ENCODE results near the gene SNUPN.

SNUPN gene

DNA sequence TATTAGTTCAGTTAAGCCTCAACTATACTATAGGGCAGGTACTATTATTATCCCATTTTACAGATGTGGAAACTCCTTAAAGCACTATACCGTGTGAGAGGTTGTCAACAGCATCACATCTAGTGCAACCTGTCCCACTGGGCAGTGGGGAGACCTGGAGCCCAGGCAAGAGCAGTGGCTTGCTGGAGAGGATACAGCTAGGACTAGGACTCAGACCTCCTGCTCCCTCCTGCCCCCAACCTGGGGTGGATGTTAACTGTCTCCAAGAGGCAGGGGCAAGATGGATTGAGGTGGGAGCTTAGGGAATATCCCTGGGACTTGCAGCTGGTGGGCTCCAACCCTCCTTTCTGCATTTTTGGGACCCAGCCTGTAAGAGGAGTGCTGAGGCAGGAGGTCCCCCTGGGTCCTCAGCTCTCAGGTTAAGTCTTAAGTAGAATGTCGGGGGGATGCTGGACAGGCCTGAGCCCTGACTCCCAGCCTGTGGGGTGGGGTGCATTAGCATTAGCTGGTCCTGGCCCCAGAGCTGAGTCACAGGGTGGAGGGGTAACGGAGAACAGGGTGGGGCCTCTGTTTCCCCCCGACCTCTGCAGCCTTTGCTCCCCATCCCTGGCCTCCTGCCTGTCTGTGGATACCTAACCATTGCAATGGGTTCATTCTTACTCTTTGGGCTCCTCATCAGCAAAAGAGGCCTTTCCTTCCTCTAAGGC lies 28.8 kb upstream of the SNUPN start:
- no peak for DNase-seq (ENCODE audit: low read depth, low spot score)

DNA sequence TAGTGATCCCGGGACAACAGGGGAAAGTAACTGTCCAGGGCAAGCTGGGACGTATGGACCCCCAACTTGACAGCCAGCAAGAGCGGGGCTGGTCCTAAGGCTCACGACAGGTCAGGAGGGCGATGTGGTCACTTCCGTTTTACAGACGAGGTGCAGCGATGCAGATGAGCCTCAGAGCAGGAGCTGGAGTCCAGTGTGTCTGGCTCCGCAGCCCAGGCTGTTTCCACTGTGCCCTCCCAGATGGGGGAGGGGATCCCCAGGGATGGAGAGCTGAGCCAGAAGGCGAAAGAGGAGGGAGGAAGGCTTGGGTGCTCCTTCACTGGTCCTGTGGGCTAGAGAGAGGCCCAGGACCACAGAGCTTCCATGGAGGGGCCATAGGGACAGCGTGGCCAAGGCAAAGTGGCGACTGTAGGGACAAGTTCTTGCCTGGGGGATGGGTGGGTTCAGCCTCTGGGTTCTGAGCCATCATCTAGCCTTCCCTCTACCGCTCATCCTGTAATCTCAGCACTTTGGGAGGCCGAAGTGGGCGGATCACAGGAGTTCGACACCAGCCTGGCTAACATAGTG lies 27.9 kb upstream of the SNUPN start:
- no peak for DNase-seq (ENCODE audit: low read depth, low spot score)

DNA sequence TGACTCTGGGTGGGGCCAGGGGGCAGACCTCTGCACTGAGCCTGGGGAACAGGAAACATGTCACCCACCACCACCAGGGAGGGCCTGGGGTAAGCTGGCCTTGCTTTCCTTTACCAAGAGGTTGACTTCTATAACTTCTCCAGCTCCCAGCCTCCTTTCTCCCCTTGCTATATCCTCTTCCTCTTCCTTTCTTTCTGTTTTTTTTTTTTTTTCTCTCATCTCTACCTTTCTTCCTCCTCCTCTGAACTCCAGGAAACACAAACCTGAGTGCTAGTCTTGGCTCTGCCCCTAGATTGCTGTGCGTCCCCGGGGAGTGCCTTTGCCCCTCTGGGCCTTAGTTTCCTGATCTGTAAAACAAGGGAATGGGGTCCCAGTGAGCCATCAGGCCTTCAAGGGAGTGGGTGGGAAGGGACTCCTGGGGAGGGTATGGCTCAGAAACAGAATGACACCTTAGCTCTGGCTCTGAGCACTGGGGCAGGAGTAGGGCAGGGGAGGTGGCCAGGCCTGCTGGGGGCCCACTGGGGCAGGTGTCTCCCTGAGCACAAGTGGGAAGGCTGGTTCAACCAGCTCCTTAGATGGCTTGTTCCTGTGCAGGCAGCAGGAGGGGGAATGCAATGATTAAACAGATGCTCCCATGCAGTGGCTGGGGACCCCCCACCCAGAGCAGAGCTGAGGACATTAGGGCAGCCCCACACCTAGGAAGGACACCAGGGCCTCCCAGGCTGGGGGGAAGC lies 26.5 kb upstream of the SNUPN start:
- no peak for DNase-seq (ENCODE audit: low read depth, low spot score)

DNA sequence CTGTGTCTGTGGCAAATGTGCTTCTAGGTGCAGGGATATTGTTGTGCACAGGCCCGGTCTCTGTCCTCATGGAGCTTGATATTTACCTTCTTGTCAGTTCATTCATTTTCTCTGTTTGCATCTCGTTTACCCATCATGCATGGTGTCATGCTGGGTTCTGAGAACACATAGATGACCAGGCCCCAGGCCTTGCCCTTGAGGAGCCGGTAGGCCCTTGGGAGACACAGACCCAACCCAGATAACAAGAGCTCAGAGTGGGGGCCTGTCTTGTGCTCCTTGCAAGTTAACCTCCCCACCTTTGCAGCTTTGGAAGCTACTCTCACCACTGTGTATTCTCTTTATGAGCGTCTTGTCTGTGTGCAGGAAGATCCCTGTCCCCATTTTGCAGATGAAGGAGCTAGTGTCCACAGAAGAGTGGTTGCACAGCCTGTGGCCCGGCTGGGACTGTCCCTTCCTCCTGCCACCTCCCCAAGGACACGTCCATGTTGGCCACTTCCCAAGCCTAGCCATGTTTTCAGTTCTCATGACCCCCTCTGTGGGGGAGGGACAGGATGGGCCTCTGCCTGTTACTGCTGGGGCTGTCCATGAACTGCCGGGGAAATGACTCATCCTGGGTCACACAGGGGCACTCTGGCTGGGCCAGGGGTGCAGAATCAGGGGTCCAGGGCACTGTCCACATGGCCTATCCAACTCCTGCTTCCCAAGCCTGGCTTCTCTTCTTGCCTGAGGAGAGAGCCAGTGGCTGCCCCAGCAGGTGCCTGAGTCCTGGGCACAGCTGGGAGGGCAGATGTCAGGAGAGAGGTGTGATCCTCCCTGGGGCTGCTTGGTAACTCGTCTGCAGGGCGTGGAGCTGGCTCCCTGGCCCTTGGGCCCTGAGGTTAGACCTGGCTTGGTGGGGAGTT lies 25.6 kb upstream of the SNUPN start:
- no peak for DNase-seq (ENCODE audit: low read depth, low spot score)

DNA sequence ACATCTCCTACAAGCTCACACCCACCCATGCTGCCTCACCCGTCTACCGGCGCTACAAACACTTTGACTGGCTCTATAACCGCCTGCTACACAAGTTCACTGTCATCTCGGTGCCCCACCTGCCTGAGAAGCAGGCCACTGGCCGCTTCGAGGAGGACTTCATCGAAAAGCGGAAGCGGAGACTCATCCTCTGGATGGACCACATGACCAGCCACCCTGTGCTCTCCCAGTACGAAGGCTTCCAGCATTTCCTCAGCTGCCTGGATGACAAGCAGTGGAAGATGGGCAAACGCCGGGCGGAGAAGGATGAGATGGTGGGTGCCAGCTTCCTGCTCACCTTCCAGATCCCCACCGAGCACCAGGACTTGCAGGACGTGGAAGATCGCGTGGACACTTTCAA lies 24.3 kb upstream of the SNUPN start:
- no peak for DNase-seq (ENCODE audit: low read depth, low spot score)

DNA sequence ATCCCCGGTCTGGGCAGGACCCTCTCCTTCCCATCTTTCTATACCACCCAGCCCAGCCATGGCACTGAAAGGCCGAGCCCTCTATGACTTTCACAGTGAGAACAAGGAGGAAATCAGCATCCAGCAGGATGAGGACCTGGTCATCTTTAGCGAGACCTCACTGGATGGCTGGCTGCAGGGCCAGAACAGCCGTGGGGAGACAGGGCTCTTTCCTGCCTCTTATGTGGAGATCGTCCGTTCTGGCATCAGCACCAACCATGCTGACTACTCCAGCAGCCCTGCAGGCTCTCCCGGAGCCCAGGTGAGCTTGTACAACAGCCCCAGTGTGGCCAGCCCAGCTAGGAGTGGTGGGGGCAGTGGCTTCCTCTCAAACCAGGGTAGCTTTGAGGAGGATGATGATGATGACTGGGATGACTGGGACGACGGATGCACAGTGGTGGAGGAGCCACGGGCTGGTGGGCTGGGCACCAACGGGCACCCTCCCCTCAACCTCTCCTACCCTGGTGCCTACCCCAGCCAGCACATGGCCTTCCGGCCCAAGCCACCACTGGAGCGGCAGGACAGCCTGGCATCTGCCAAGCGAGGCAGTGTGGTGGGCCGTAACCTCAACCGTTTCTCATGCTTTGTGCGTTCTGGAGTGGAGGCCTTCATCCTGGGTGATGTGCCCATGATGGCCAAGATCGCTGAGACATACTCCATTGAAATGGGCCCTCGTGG lies 23.7 kb upstream of the SNUPN start:
- DNase-seq (ENCODE audit: low read depth, low spot score): no peak

DNA sequence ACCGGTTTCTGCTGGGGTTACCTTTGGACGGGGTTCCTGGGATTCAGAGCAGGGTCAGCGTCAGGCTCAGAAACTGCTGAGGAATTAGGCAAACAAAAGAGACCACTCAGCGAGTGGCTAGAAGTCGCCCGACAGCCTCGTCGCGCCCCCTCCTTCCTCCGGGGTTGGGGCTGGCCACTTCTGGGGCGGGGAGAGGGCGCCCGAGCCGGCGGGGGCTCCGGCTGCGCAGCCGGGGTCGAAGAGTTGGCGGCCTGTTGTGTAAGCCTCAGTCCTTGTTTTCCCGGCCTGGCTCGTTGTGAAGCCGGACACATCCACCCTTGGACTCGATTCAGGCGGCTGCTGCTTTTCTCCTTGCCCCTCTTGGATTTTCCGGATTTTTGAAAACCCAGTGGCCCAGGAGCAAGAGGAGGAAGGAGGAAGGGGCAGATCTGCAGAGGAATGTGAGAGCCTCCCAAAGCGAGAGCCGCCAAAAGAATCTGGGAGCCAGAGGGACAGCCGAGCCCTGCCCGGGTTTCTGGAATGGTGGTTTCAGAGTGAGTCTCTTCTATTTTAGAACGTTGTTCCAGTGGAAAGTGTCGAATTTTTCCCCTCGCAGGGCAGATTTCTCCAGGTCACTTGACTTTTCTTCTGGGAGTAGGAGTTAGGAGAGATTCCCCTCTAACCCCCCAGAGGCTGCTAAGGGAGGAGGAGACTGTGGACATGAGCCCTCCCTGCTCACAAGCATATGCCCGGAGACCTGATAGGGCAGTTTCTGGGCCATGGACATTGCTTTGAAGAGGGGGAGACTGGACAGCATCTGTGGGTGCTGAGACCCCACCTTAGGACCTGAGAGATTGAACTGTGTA lies 22.9 kb upstream of the SNUPN start:
- no peak for DNase-seq (ENCODE audit: low read depth, low spot score)

DNA sequence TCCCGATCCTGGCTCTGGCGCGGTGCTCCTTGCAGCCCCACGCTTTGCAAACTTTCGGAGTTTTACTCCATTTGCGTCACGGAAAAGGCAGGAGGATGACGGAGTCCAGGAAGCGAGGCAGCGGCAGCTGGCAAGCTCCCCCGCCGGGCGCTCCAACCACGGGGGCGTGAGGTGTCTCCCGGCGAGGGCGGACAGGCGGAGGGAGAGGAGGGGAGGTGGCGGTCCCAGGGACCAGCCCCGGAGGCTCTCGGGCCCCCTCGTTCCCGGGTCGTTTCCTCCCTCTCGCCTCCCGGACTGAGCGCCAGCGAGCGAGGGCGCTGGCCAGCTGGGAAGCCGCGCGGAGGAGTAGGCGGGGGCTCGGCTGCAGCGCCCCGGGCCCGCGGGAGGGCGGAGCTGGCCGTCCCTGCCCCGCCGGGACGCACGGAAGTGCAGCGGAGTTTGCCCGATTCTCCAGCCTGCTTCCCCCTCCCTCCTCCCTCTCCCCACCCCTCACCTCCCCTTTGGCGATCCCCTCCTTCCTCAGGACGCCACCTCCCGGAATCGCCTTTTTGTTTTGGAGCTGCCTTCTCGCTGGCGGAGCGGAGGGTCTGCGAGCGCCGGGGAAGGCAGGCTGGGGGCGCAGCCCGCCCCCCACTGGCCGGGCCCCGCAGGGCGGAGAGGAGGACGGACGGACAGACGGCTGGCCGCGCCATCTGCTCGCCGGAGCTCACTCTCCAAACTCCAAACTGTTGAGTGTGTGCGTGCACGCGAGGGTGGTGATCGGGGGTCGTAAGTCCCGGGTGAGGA lies 22.0 kb upstream of the SNUPN start, which contains the start of gene SNX33:
SNX33 (plus strand) TSS at position 543 of the 786 bp plus-strand sequence. CDS start 1,191 bp downstream, outside the sequence.
- no peak for DNase-seq (ENCODE audit: low read depth, low spot score)

DNA sequence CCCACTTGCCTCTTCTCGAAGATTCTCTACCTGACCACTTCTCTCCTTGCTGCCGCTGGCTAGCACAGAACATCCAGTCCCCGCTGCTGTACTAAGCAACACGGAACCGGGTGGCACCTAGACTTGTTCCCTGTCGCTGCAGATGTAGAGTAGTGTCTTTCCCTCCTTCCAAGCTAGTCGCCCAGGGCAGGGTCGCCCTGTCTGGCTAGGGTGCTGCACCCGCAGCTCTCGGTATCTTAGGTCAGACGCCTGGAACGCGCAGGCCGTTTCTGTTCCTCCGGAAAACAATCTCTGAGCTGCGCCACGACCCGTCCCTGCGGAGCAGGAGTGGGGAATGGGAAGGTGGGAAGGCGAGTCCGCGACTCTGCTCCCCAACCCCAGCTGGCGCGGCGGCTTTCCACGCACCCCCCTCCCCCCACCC lies 21.4 kb upstream of the SNUPN start:
- no peak for DNase-seq (ENCODE audit: low read depth, low spot score)

DNA sequence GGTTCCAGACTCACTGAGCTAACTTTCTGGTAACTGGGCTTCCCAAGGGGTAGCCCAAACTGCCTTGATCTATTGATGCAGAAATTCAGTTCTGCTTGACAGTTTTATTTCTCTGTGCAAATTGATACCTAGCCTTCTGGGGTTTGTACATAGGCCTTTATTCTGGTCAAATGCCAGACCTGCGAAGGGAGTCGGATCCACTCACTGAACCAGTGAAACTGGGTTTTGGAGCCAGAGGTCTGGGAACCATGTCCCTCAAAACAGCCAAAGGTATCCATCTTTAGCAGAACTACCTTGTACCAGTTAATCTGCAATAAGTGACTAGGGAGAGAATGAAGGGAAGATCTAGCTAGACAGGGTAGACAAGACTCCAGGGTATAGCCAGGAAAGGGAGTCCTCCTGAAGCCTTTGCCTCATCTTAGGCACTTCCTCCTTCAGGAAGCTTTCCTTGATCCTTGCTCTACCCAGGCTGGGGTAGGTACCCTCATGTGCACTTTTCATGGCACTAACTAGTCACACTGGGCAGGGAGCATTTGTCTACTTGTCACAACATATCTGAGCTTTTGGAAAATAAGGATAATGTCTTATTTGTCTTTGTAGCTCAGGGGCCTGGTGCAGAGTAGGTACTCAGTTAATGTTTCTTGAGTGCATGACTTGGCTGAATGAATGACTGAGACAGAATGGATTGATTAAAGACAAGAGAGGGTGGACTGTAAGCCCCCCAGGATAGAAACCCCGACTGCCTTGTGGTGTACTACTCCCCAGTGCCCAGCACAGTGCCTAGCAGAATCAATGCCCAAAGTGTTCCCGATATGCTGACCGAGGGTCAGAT lies 20.8 kb upstream of the SNUPN start:
- DNase-seq (ENCODE audit: low read depth, low spot score): no peak

DNA sequence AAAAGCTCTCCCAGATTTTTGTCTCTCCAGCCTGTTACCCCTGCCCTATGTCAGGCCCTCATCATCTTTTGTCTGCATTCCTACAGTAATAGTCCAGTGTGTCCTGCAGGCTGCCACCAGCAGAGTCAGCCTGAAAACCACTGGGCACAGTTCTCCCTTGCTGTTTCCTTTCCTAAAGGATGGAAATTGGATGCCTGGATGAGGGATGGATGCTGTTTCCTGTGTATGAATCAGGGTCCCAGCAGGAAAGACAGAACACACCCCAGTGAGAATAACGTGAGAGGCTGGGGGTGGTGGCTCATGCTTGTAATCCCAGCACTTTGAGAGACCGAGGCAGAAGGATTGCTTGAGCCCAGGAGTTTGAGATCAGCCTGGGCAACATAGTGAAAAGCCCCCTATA lies 18.9 kb upstream of the SNUPN start:
- no peak for DNase-seq (ENCODE audit: low read depth, low spot score)

DNA sequence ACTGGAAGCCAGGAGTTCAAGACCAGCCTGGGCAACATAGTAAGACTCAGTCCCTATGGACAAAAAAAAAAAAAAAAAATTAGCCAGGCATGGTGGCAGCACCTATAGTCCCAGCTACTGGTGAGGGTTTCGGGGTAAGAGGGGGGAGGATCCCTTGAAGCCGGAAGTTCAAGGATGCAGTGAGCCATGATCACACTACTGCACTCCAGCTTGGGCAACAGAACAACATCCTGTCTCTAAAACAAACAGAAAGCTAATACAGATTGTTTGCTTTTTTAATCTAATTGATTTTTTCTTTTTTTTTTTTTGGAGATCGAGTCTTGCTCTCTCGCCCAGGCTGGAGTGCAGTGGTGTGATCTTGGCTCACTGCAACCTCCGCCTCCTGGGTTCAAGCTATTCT lies 16.1 kb upstream of the SNUPN start:
- no peak for DNase-seq (ENCODE audit: low read depth, low spot score)

DNA sequence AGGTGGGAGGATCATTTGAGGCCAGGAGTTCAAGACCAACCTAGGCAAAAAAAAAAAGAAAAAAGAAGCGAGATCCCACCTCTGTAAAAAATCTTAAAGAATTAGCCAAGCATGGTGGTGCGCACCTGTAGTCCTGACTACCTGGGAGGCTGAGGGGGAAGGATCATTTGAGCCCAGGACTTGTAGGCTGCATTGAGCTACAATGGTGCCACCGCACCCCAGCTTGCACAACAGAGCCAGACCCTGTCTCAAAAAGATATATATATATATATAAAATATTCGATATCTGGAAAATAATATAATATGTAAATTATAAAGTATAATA lies 15.6 kb upstream of the SNUPN start:
- no peak for DNase-seq (ENCODE audit: low read depth, low spot score)

DNA sequence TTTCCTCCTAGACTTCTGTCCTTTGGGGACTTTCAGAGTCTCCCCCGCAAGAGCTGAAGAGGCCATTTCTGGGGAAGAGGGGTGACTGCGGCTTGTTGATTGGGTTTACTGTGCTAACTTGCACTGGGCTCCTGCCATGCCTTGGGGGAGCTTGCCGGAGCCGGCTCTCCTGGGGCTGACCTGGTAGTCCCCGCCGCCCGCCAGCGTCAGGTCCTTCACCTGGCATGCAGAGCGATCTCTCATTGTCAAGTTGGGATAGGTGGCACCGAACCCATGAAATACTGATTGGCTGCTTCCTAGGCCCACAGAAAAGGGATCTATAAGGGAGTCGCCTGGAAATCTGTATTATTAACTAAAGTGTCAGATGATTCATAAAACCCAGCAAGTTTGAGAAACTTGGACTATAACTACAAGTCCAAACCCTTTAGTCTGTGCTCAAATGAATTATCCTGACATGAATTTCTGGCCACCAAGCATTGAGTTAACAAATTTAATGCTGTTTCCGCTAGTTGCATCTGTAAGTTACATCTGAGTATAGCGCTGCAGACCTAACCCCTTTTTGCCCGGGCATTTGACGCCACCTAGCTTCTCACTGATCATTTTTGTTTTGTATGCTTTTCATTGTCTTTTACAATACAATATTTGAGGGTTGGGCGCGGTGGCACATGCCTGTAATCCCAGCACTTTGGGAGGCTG lies 15.1 kb upstream of the SNUPN start:
- DNase-seq (ENCODE audit: low read depth, low spot score): no peak

DNA sequence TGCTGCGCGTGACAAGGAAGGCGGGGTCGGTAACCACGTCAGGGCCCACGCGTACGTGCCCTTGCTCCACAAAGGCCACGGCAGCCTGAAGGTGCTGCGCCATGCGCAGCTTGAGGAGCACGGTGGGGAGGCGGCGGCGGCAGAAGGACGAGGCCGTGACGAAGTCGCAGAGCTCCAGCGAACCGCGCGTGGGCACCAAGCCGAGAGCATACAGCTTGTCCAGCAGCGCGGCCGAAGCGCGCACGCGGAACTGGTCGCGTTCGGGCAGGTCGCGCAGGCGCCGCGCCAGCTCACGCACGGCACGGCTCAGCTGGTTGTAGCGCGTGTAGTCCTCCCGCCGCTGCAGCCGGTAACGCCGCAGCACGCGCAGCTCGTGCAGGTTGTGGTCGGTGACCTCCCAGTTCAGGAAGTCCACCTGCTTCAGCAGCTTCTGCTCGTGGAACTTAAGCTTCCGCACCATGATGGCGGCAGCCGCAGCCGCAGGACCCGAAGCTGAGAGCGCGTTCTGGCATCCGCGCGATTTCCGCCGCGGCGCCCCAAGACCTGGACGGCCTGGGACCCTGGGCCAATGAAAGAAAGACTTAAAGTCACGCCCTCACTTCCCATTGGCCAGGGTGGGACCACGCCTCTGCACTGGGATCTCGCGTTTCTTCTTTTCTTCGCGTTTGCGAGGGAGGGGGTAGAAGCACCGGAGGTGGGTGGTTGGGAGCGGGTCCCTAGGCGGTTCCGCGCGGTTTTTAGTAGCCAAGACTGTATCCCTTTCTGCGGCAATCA lies 14.4 kb upstream of the SNUPN start, which contains the start of gene IMP3:
IMP3 (minus strand) TSS at position 516 of the 774 bp plus-strand sequence; CDS start at position 460, 56 bp downstream.
- peak; percentile 90 for DNase-seq (ENCODE audit: low read depth, low spot score)

DNA sequence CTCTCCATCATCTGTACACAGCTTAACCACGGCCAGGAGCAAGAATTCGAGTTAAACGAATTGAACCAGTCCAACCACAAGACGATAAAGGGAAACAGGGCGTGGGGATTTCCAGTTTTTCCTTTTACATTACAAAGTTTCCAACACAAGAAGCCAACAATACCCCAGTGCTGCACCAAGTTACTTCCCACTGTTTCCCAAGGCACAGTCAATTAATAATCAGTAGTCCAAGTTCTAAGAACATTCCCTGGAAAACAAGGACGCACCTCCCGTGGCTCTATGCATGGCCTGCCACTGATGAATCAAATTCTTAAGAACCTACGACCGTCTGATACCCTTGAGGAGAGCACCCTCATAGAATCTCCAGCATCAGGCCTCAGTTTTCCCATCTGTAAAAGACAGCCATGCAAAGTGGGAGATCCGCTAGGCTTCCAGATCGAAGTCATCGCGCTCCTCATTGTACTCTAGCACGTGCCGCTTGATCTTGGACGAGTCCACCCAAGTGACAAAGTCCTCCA lies 13.7 kb upstream of the SNUPN start:
- DNase-seq (ENCODE audit: low read depth, low spot score): no peak

Measured in activated CD4-positive, CD25-positive, alpha-beta regulatory T cell treated with anti-CD3 and anti-CD28 coated beads, Interleukin-2, amount 50 U/mL, for 16 hours (primary cell).